IMR-90 (cell line): ENCODE data around the gene ATP1B2. TPM values are rescaled to one million over a fixed set of nuclear protein-coding genes. Genes with fewer than 3 reads are reported as not detected.
A peak's percentile ranks its signal among the peaks of the same experiment; 100 is the strongest.

Source experiments
- ATAC-seq: fragments of 200-7000 bp; cut with Tn5 transposase; 2 replicates; pipeline ENCODE4 v1.9.1; 2020; ENCODE audit warnings: low read depth, mild to moderate bottlenecking, moderate library complexity
- BruUV-seq: library from RNA; stranded (reverse); fragments of 400-500 nt; replicated peaks from 2 replicates; lab custom pipeline; 2021; lab: Mats Ljungman, UMichigan
- CTCF ChIA-PET: fragments of 300-600 bp; formaldehyde crosslinking; extraction: SDS; loops from one replicate; lab custom pipeline; 2021; ENCODE audit warnings: antibody characterized with exemption; lab: Yijun Ruan, JAX
- POLR2A ChIA-PET: fragments of 300-600 bp; sonication (Branson Sonifier 250); formaldehyde crosslinking; loops from one replicate; lab custom pipeline; 2022; ENCODE audit warnings: antibody characterized with exemption; ENCODE audit not compliant: unreplicated experiment; lab: Charles Lee
- DNase-seq: peaks from one replicate; pipeline ENCODE4 v3.0.0; 2013
- H2AFZ ChIP-seq: replicated peaks from 2 replicates; pipeline ENCODE3; 2013; ENCODE audit warnings: low read length, mild to moderate bottlenecking; ENCODE audit not compliant: poor library complexity
- H2AK5ac ChIP-seq: 2 replicates; pipeline ENCODE4 v1.6.1; 2013; ENCODE audit warnings: low read depth, low read length, inconsistent platforms
- H2AK9ac ChIP-seq: replicated peaks from 2 replicates; pipeline ENCODE3; 2013; ENCODE audit warnings: mild to moderate bottlenecking, low read depth, low read length, moderate library complexity; ENCODE audit not compliant: poor library complexity
- H2BK120ac ChIP-seq: 2 replicates; pipeline ENCODE4 v1.6.1; 2013; ENCODE audit warnings: low read depth, low read length, inconsistent platforms
- H2BK15ac ChIP-seq: 3 replicates; pipeline ENCODE4 v1.6.1; 2013; ENCODE audit warnings: low read depth, low read length, inconsistent platforms
- H2BK20ac ChIP-seq: 2 replicates; pipeline ENCODE4 v1.6.1; 2013; ENCODE audit warnings: low read depth, mild to moderate bottlenecking, inconsistent platforms, low read length, moderate library complexity
- H2BK5ac ChIP-seq: 2 replicates; pipeline ENCODE4 v1.6.1; 2013; ENCODE audit warnings: mild to moderate bottlenecking, low read depth, low read length, inconsistent platforms; ENCODE audit not compliant: poor library complexity, severe bottlenecking
- H3K14ac ChIP-seq: replicated peaks from 2 replicates; pipeline ENCODE4 v1.6.1; 2013; ENCODE audit warnings: low read depth, low read length, inconsistent platforms
- H3K18ac ChIP-seq: 2 replicates; pipeline ENCODE4 v1.6.1; 2013; ENCODE audit warnings: low read depth, low read length, control low read depth
- H3K23ac ChIP-seq: 2 replicates; pipeline ENCODE4 v1.6.1; 2013; ENCODE audit warnings: low read depth, low read length, inconsistent platforms
- H3K27ac ChIP-seq: 2 replicates; pipeline ENCODE4 v1.5.1; 2013; ENCODE audit warnings: mild to moderate bottlenecking, control low read depth, low read length; ENCODE audit not compliant: insufficient read depth
- H3K27me3 ChIP-seq: 2 replicates; pipeline ENCODE4 v1.6.1; 2013; ENCODE audit warnings: low read length; ENCODE audit not compliant: control insufficient read depth, insufficient read depth
- H3K36me3 ChIP-seq: 2 replicates; pipeline ENCODE4 v1.6.1; 2013; ENCODE audit warnings: low read length, mixed read lengths; ENCODE audit not compliant: control insufficient read depth, insufficient read depth
- H3K4ac ChIP-seq: 2 replicates; pipeline ENCODE4 v1.6.1; 2013; ENCODE audit warnings: low read depth, low read length, inconsistent platforms
- H3K4me1 ChIP-seq: 2 replicates; pipeline ENCODE4 v1.6.1; 2013; ENCODE audit warnings: low read length, mixed read lengths; ENCODE audit not compliant: control insufficient read depth, insufficient read depth
- H3K4me2 ChIP-seq: 2 replicates; pipeline ENCODE4 v1.6.1; 2013; ENCODE audit warnings: low read depth, mild to moderate bottlenecking, control low read depth, low read length, moderate library complexity
- H3K4me3 ChIP-seq: 2 replicates; pipeline ENCODE4 v1.5.1; 2013; ENCODE audit warnings: low read depth, mild to moderate bottlenecking, control low read depth, low read length, moderate library complexity; ENCODE audit not compliant: insufficient read depth
- H3K56ac ChIP-seq: 2 replicates; pipeline ENCODE4 v1.6.1; 2013; ENCODE audit warnings: low read length, inconsistent platforms; ENCODE audit not compliant: insufficient read depth; ENCODE audit errors: extremely low read depth
- H3K79me1 ChIP-seq, 2 experiments: 2 replicates each; pipeline ENCODE4 v1.6.1; 2013; ENCODE audit warnings: low read length in 2 of 2, inconsistent platforms in 1 of 2, low read depth in 1 of 2
- H3K9ac ChIP-seq: 2 replicates; pipeline ENCODE4 v1.6.1; 2013; ENCODE audit warnings: low read depth, low read length, control low read depth
- H3K9me1 ChIP-seq: 2 replicates; pipeline ENCODE4 v1.6.1; 2013; ENCODE audit warnings: low read length, inconsistent platforms; ENCODE audit not compliant: insufficient read depth
- H3K9me3 ChIP-seq: 2 replicates; pipeline ENCODE4 v1.6.1; 2013; ENCODE audit warnings: low read length; ENCODE audit not compliant: control insufficient read depth, insufficient read depth
- H4K20me1 ChIP-seq: 2 replicates; pipeline ENCODE4 v1.6.1; 2013; ENCODE audit warnings: low read length, inconsistent platforms; ENCODE audit not compliant: insufficient read depth
- H4K5ac ChIP-seq: 2 replicates; pipeline ENCODE4 v1.6.1; 2013; ENCODE audit warnings: mild to moderate bottlenecking, low read depth, low read length, control low read depth
- H4K8ac ChIP-seq, 2 experiments: 2 replicates each; pipeline ENCODE4 v1.6.1; 2013; ENCODE audit warnings: low read depth in 2 of 2, low read length in 2 of 2, control low read depth in 1 of 2, inconsistent platforms in 1 of 2
- H4K91ac ChIP-seq: 2 replicates; pipeline ENCODE4 v1.6.1; 2013; ENCODE audit warnings: low read depth, low read length, inconsistent platforms; ENCODE audit not compliant: insufficient read depth
- RAD21 ChIP-seq: IDR thresholded peaks from 2 replicates; pipeline ENCODE4 v1.6.1; 2012; ENCODE audit warnings: low read length, improper control_type of control experiment
- RCOR1 ChIP-seq: IDR thresholded peaks from 2 replicates; pipeline ENCODE4 v1.6.1; 2012; ENCODE audit warnings: mild to moderate bottlenecking, low read length, improper control_type of control experiment; ENCODE audit not compliant: insufficient replicate concordance
- SMC3 ChIP-seq: fragments of 150-350 bp; IDR thresholded peaks from 2 replicates; pipeline ENCODE4 v1.6.1; 2016; ENCODE audit warnings: low read depth, mild to moderate bottlenecking, antibody characterized with exemption, low read length, moderate library complexity
- WGBS, 2 experiments: methylation state at CpG; one replicate each; pipeline versions ENCODE4 v1.1.5 to v1.1.7; 2013; ENCODE audit warnings: missing lambda C conversion rate in 2 of 2; ENCODE audit not compliant: insufficient read length in 1 of 2; ENCODE audit errors: extremely low coverage in 2 of 2; 5-methylcytosine and 5-hydroxymethylcytosine counted together
- dilution Hi-C: fragments of 300-500 bp; cut with HindIII; formaldehyde crosslinking; loops from one replicate; pipeline ENCODE4 v1.14.3; 2018; ENCODE audit warnings: low sequenced_read_pairs; ENCODE audit not compliant: unreplicated experiment
- in situ Hi-C: fragments of 300-500 bp; cut with MboI; formaldehyde crosslinking; loops from 3 replicates; pipeline ENCODE4 v1.14.3; 2019; ENCODE audit warnings: low sequenced_read_pairs, inconsistent platforms, mixed read lengths
- intact Hi-C: fragments of 100-400 bp; cut with micrococcal nuclease; formaldehyde crosslinking; loops from 2 replicates; pipeline ENCODE4 v1.10.0; 2022
- polyA plus RNA-seq, 3 experiments: library from polyadenylated mRNA; depleted of rRNA; stranded (reverse); fragments of >200 nt; gene quantifications; 2 replicates each; pipeline ENCODE4 v1.2.3, GENCODE V29; 2012; ENCODE audit warnings: low replicate concordance in 1 of 3
- total RNA-seq: library from RNA; depleted of rRNA; stranded (reverse); fragments of >200 nt; gene quantifications from 2 replicates; pipeline ENCODE4 v1.2.3, GENCODE V29; 2012

ATP1B2 gene
- total and polyA plus RNA-seq, 2 of the 4 experiments (the other 2 are of a cell fraction): 0.02 TPM; not detected in 1

GRCh38 chr17:7636163-7636562, 14.6 kb upstream of the ATP1B2 start:
- CTCF ChIA-PET: no interaction called here
- no peak for TF ChIP-seq SMC3
- TF ChIP-seq RAD21: no peak
- no peak for TF ChIP-seq RCOR1
- WGBS, 2 experiments: 69% methylated on average over 4 of the region's 5 CpGs; no CpG with 5 or more reads in 1 of the 2 experiments

More at GRCh38 chr17:7636163-7636562, 14.6 kb upstream of the ATP1B2 start:
- H4K20me1 ChIP-seq: no peaks in the 10 kb centered on the region
- H4K5ac ChIP-seq: no peak overlapping the region
- no peaks in the 10 kb centered on the region for H3K9me1 ChIP-seq
- H3K27me3 ChIP-seq: peaks cover 7% of the 10 kb centered on the region
- POLR2A ChIA-PET: interaction anchor here (0.5 kb wide), 1 partner anchor 46 kb away, joined by 3 read pairs; no protein-coding TSS in a partner anchor
- H2AK9ac ChIP-seq: no peak overlapping the region
- H3K27ac ChIP-seq: no peak overlapping the region
- intact Hi-C loops (no loop called here), in situ Hi-C loops (no loop called here), dilution Hi-C loops (no loop called here)
- no peak overlapping the region for H4K8ac ChIP-seq
- ATAC-seq: no peak
- no peak overlapping the region for H3K4me2 ChIP-seq
- H2BK5ac ChIP-seq: no peak overlapping the region
- H2BK15ac ChIP-seq: no peak overlapping the region
- H4K91ac ChIP-seq: no peak overlapping the region
- H2BK20ac ChIP-seq: no peak overlapping the region
- H2BK120ac ChIP-seq: no peak overlapping the region
- H3K79me1 ChIP-seq: no peaks in the 10 kb centered on the region
- no peak overlapping the region for H3K23ac ChIP-seq
- no peak overlapping the region for H3K4ac ChIP-seq
- no peaks in the 10 kb centered on the region for H3K4me1 ChIP-seq
- H2AFZ ChIP-seq: peak overlapping the region; percentile 32
- DNase-seq: no peak
- no peaks in the 10 kb centered on the region for H3K9me3 ChIP-seq
- no peak overlapping the region for H3K18ac ChIP-seq
- no peak overlapping the region for H3K14ac ChIP-seq
- no peaks in the 10 kb centered on the region for H3K36me3 ChIP-seq
- no peak overlapping the region for H3K9ac ChIP-seq
- H3K56ac ChIP-seq: no peak overlapping the region
- no TSS peak for BruUV-seq
- no peak overlapping the region for H3K4me3 ChIP-seq
- H2AK5ac ChIP-seq: no peak overlapping the region
